ENCODE measurements around the gene SPA17. TPM values are rescaled to one million over a fixed set of nuclear protein-coding genes. Genes with fewer than 3 reads are reported as not detected.

The SPA17 gene
- total RNA-seq, 2 experiments from 2014 or later: 5.1 to 5.5 TPM

- BruUV-seq (replicated peaks): no TSS peak
- no peak for DNase-seq (ENCODE audit: low spot score)
- Histone ChIP-seq H3K27ac (ENCODE audit: low read depth, low read length, poor library complexity, severe bottlenecking) (no peak overlapping the region), H3K36me3 (ENCODE audit: insufficient read depth, low read length) (peaks cover 19% of the 10 kb centered on the region), H2AFZ (ENCODE audit: low read length) (no peak overlapping the region), H3K4me3 (ENCODE audit: low read depth, low read length, poor library complexity, severe bottlenecking) (no peak overlapping the region), H3K4me2 (ENCODE audit: low read length) (no peak overlapping the region), H3K4me1 (ENCODE audit: insufficient read depth, low read length, poor library complexity, severe bottlenecking) (peaks cover 8% of the 10 kb centered on the region), H3K9me2 (ENCODE audit: insufficient read depth, low read length) (no peaks in the 10 kb centered on the region), H4K20me1 (ENCODE audit: insufficient read depth, low read length) (no peaks in the 10 kb centered on the region), H3K79me2 (ENCODE audit: insufficient read depth, low read depth, low read length) (no peaks in the 10 kb centered on the region), H3K9me3 (ENCODE audit: low read length) (no peaks in the 10 kb centered on the region)
- no peak for TF ChIP-seq EZH2phosphoT487 (IDR thresholded peaks at IDR 0.05; ENCODE audit: borderline replicate concordance, low read depth, low read length)
- no peak for TF ChIP-seq CTCF (conservative IDR thresholded peaks at IDR 0.05; ENCODE audit: low read length)
- ChIA-PET POLR2A (interaction anchor here (0.7 to 1.1 kb wide), 2 partner anchors 13 to 464 kb away, joined by 3 to 6 read pairs; no protein-coding TSS in a partner anchor), CTCF (ENCODE audit: unreplicated experiment) (interaction anchor here (1.3 kb wide), 1 partner anchor 194 kb away, joined by 3 read pairs; no protein-coding TSS in a partner anchor)
- intact Hi-C loops (cut with micrococcal nuclease; ENCODE audit: unreplicated experiment): loop anchor here (1.0 kb wide), 2 partner anchors 119 to 193 kb away; no protein-coding TSS in a partner anchor
Measured at GRCh38 chr11:124643605-124644425, 29.9 kb upstream of the SPA17 start.

GRCh38 chr11:124644426-124645280, 29.1 kb upstream of the SPA17 start:
- POLR2A ChIA-PET: interaction anchor here (0.7 kb wide), 1 partner anchor 130 kb away, joined by 4 read pairs; no protein-coding TSS in a partner anchor
- CTCF ChIA-PET (ENCODE audit: unreplicated experiment): interaction anchor here (1.3 kb wide), 1 partner anchor 193 kb away, joined by 3 read pairs; no protein-coding TSS in a partner anchor

More at GRCh38 chr11:124644426-124645280, 29.1 kb upstream of the SPA17 start:
- Histone ChIP-seq H3K4me1 (ENCODE audit: insufficient read depth, low read length, poor library complexity, severe bottlenecking) (peaks cover 8% of the 10 kb centered on the region), H4K20me1 (ENCODE audit: insufficient read depth, low read length) (no peaks in the 10 kb centered on the region), H3K79me2 (ENCODE audit: insufficient read depth, low read depth, low read length) (no peaks in the 10 kb centered on the region), H3K9me3 (ENCODE audit: low read length) (no peaks in the 10 kb centered on the region), H3K27ac (ENCODE audit: low read depth, low read length, poor library complexity, severe bottlenecking) (no peak overlapping the region), H3K9me2 (ENCODE audit: insufficient read depth, low read length) (no peaks in the 10 kb centered on the region), H3K36me3 (ENCODE audit: insufficient read depth, low read length) (peaks cover 10% of the 10 kb centered on the region; the same call in 1 of the 2 replicates), H3K4me2 (ENCODE audit: low read length) (peak overlapping the region; percentile 38; the same call in 1 of the 2 replicates), H3K4me3 (ENCODE audit: low read depth, low read length, poor library complexity, severe bottlenecking) (no peak overlapping the region), H2AFZ (ENCODE audit: low read length) (peak overlapping the region; percentile 76)
- TF ChIP-seq CTCF (conservative IDR thresholded peaks at IDR 0.05; ENCODE audit: low read length) (peak; percentile 94), EZH2phosphoT487 (IDR thresholded peaks at IDR 0.05; ENCODE audit: borderline replicate concordance, low read depth, low read length) (no peak)
- BruUV-seq (replicated peaks): no TSS peak
- intact Hi-C loops (cut with micrococcal nuclease; ENCODE audit: unreplicated experiment): loop anchor here (1.0 kb wide), 2 partner anchors 119 to 193 kb away; no protein-coding TSS in a partner anchor
- peak; percentile 51 for DNase-seq (ENCODE audit: low spot score)

Measured in OCI-LY7 (cell line).